Frontal cortex (tissue), 4 donors: ENCODE results near the gene GAS7. TPM values are rescaled to one million over a fixed set of nuclear protein-coding genes. Genes with fewer than 3 reads are reported as not detected.
"Not testable (repeated sequence)": the region's sequence is repeated elsewhere in the genome, so short reads cannot be mapped to it uniquely, and the experiment has no call there.

Experiments used
- DNase-seq, 2 donors: peaks; one replicate each; pipeline ENCODE4 v3.0.0; 2012; ENCODE audit warnings: low spot score in 2 of 2
- FAIRE-seq: peaks from 2 replicates; lab custom pipeline; 2012; peaks lifted over from hg19 to GRCh38; lab: Jason Lieb, UNC
- total RNA-seq: library from RNA; depleted of rRNA; stranded (reverse); fragments of >200 nt; gene quantifications from one replicate; pipeline ENCODE4 v1.2.3, GENCODE V29; 2014
- donor health status: control.
- donor health status: control.
- donor health status: control.

GAS7 gene
- total RNA-seq, 1 donor from 2014 or later: 67.7 TPM

GRCh38 chr17:10010752-10011151, 187.7 kb downstream of the GAS7 start:
- DNase-seq (no peak), FAIRE-seq (no peak)

GRCh38 chr17:10003705-10004104, 194.7 kb downstream of the GAS7 start:
- DNase-seq (no peak), FAIRE-seq (no peak)

GRCh38 chr17:10002567-10003360, 195.6 kb downstream of the GAS7 start:
- DNase-seq, FAIRE-seq: not testable (repeated sequence)

GRCh38 chr17:10001306-10001873, 197.0 kb downstream of the GAS7 start:
- no peak for FAIRE-seq
- DNase-seq: no peak

GRCh38 chr17:9999919-10000695, 198.3 kb downstream of the GAS7 start:
- DNase-seq (no peak), FAIRE-seq (no peak)

- DNase-seq: no peak
- FAIRE-seq: no peak
Measured at GRCh38 chr17:9998060-9998459, 200.3 kb downstream of the GAS7 start.

GRCh38 chr17:9994761-9995160, 203.6 kb downstream of the GAS7 start:
- DNase-seq: no peak
- no peak for FAIRE-seq

- no peak for DNase-seq
- FAIRE-seq: no peak
Measured at GRCh38 chr17:9991796-9992195, 206.6 kb downstream of the GAS7 start.

- FAIRE-seq (no peak), DNase-seq (no peak)
Measured at GRCh38 chr17:9991351-9991750, 207.1 kb downstream of the GAS7 start.

- FAIRE-seq (no peak), DNase-seq (peak in 1 of 2 donors; percentile 45)
Measured at GRCh38 chr17:9987779-9988585, 210.4 kb downstream of the GAS7 start.

- no peak for DNase-seq
- FAIRE-seq: no peak
Measured at GRCh38 chr17:9986754-9987382, 211.5 kb downstream of the GAS7 start.

- FAIRE-seq: no peak
Measured at GRCh38 chr17:9985646-9986045, 212.8 kb downstream of the GAS7 start.

GRCh38 chr17:9984768-9985167, 213.6 kb downstream of the GAS7 start:
- FAIRE-seq: no peak
- no peak for DNase-seq

More at GRCh38 chr17:9985646-9986045, 212.8 kb downstream of the GAS7 start:
- DNase-seq: no peak

GRCh38 chr17:9982159-9982558, 216.2 kb downstream of the GAS7 start:
- no peak for DNase-seq
- no peak for FAIRE-seq

- FAIRE-seq (no peak), DNase-seq (no peak)
Measured at GRCh38 chr17:9981344-9981915, 217.0 kb downstream of the GAS7 start.

- no peak for FAIRE-seq
- DNase-seq: no peak
Measured at GRCh38 chr17:9979463-9979995, 218.9 kb downstream of the GAS7 start.

- FAIRE-seq: no peak
- no peak for DNase-seq
Measured at GRCh38 chr17:9977180-9977575, 221.2 kb downstream of the GAS7 start.

- FAIRE-seq (no peak), DNase-seq (no peak)
Measured at GRCh38 chr17:9976283-9977179, 221.9 kb downstream of the GAS7 start.
